PFSK-1 (cell line): ENCODE data around the gene TNNT2.

ENCODE experiments used
- FOXP2 ChIP-seq: optimal IDR thresholded peaks from 2 replicates; pipeline ENCODE3; 2011; ENCODE audit warnings: borderline replicate concordance, control low read depth, inconsistent platforms; ENCODE audit not compliant: insufficient read depth; ENCODE audit errors: extremely low read length, extremely low read depth
- POLR2AphosphoS5 ChIP-seq: IDR thresholded peaks from 2 replicates; pipeline ENCODE4 v1.6.1; 2012; ENCODE audit warnings: low read depth, mild to moderate bottlenecking, control low read depth, low read length, moderate library complexity
- SIN3A ChIP-seq: IDR thresholded peaks from 2 replicates; pipeline ENCODE4 v1.6.1; 2012; ENCODE audit warnings: mild to moderate bottlenecking, low read length, moderate library complexity, borderline replicate concordance; ENCODE audit not compliant: insufficient read depth
- TAF1 ChIP-seq: IDR thresholded peaks from 2 replicates; pipeline ENCODE4 v1.6.1; 2012; ENCODE audit warnings: low read length, control low read depth, borderline replicate concordance; ENCODE audit not compliant: insufficient read depth
- TF ChIP-seq, protein P1 (sequence below), 2 experiments: IDR thresholded peaks; 2 replicates each; pipeline versions ENCODE4 v1.6.1 to v1.8.0; 2011 to 2012; ENCODE audit warnings: low read depth in 2 of 2, low read length in 2 of 2, control low read depth in 1 of 2, inconsistent platforms in 1 of 2, mild to moderate bottlenecking in 1 of 2, moderate library complexity in 1 of 2; ENCODE audit not compliant: insufficient read depth in 1 of 2

Gene TNNT2

DNA sequence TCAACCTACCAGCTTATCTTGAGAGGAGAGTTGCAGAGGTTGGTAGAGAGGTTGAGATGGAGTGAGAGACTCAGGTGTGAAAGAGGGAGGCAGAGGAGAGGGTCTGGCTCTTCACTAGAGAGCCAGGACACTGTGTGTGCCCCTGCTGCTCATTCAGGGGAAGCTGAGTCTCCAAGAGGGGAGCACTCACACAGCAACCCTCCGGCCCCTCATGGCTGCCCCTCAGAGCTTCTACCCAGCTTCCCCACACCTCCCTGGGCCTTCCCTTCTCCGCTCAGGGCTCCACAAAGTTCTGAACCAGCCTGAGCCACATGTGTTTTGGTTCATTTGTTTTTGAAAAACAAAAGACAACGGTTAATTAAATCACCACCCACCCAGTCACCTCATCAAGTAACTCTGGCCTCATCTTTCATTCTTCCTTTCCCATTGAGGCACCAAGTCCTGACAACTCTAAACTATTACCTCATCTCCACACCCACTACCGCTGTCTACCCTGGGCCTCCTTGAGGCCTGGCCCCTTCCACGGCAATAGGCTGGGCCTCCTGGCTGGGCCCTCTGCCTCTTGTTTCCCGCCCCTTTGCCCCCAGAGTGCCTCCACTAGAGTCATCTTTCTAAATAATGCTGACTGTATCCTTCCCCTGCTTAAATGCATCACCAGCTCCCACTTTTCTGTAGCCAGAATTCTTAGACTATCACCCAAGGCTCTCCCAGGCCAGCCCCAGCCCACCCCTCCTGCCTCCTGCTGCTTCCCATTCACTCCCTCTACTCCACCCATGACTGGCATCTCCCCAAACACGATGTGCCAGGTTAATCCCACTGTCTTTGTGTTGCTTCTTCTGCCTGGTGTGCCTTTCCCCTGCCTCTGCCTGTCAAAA is 33.0 kb downstream of the TNNT2 start:
- TF ChIP-seq, protein P1, sequence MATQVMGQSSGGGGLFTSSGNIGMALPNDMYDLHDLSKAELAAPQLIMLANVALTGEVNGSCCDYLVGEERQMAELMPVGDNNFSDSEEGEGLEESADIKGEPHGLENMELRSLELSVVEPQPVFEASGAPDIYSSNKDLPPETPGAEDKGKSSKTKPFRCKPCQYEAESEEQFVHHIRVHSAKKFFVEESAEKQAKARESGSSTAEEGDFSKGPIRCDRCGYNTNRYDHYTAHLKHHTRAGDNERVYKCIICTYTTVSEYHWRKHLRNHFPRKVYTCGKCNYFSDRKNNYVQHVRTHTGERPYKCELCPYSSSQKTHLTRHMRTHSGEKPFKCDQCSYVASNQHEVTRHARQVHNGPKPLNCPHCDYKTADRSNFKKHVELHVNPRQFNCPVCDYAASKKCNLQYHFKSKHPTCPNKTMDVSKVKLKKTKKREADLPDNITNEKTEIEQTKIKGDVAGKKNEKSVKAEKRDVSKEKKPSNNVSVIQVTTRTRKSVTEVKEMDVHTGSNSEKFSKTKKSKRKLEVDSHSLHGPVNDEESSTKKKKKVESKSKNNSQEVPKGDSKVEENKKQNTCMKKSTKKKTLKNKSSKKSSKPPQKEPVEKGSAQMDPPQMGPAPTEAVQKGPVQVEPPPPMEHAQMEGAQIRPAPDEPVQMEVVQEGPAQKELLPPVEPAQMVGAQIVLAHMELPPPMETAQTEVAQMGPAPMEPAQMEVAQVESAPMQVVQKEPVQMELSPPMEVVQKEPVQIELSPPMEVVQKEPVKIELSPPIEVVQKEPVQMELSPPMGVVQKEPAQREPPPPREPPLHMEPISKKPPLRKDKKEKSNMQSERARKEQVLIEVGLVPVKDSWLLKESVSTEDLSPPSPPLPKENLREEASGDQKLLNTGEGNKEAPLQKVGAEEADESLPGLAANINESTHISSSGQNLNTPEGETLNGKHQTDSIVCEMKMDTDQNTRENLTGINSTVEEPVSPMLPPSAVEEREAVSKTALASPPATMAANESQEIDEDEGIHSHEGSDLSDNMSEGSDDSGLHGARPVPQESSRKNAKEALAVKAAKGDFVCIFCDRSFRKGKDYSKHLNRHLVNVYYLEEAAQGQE (IDR thresholded peaks at IDR 0.05; ENCODE audit: insufficient read depth in 1 of 2, low read depth in 2 of 2, low read length in 2 of 2): no peak
- TF ChIP-seq TAF1 (no peak), SIN3A (no peak), POLR2AphosphoS5 (no peak), FOXP2 (no peak)

DNA sequence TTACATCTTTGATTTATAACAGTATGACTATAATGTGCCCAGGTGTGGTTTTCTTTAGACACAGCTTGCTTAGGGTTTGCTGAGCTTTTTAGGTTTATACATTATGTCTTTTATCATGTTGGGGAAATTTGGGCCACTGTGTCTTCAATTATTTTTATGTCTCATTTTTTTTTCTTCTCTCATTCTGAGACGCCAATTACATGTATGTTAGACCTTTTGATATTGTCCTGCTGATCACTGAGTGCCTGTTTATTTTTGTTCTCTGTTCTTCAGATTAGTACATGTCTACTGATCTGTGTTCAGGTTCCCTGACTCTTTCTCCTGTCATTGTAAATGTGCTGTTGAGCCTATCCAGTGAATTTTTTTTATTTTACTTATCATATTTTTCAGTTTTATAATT is 36.1 kb downstream of the TNNT2 start:
- TF ChIP-seq POLR2AphosphoS5 (no peak), SIN3A (no peak), TAF1 (no peak), FOXP2 (no peak)
- TF ChIP-seq, protein P1 (IDR thresholded peaks at IDR 0.05; ENCODE audit: insufficient read depth in 1 of 2, low read depth in 2 of 2, low read length in 2 of 2): no peak

DNA sequence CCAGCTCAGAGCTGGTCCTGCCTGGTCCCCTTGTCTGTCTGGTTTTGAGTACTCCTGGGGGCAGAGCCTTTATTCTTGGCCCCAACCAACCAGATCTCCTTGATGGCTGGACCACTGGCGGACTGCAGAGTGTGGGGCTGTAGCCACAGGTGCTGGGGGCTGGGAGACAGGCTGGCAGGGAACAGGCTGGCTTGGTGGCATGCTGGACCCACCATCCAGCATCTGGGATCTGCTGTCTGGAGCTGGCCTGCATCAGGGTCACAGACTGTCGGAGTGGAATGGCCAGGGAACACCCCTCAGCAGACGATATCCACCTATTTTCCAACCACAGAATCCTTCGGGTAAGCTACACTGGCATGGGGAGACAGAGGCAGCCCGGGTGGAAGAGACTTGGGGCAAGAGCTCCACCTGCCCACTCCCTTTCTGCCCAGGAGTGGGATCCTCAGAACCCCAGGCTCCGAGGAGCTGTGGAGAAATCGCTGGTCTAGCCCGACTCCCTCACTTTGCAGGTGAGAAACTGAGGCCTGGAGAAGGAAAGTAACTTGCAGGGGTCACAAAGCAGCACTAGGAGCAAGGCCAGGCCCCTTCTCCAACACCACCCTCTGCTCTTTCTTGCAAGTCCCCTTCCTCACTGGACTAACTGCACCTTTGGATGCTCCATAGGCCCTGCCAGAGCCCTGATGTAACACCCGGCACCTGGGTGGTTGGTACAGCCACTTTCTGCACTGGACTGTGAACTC is 40.6 kb downstream of the TNNT2 start:
- TF ChIP-seq SIN3A (no peak), FOXP2 (no peak), POLR2AphosphoS5 (no peak), TAF1 (no peak)
- TF ChIP-seq, protein P1 (IDR thresholded peaks at IDR 0.05; ENCODE audit: insufficient read depth in 1 of 2, low read depth in 2 of 2, low read length in 2 of 2): no peak

DNA sequence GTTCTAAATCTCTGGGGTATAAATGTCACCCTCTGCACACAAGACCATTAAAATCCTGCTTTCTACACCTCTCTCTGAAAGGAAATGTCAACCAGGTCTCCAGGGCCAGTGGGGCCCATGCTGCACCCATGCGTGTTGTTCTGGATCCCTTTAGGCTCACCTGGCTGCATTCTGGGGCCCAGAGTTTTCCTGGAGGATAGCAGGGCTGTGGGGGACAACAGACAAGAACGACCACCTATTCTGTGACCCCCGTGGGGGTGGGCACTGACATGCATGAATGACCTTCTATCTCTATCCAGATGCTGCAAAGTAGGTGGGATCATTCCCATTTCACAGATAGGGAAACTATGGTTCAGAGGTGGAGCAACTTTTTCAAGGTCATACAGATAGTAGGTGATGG is 41.6 kb downstream of the TNNT2 start:
- no peak for TF ChIP-seq SIN3A
- TF ChIP-seq, protein P1 (IDR thresholded peaks at IDR 0.05; ENCODE audit: insufficient read depth in 1 of 2, low read depth in 2 of 2, low read length in 2 of 2): no peak
- no peak for TF ChIP-seq FOXP2
- no peak for TF ChIP-seq TAF1
- no peak for TF ChIP-seq POLR2AphosphoS5
